Endothelial cell (in vitro differentiated cells): Measurements from ENCODE around the gene CMC2. TPM values are rescaled to one million over a fixed set of nuclear protein-coding genes. Genes with fewer than 3 reads are reported as not detected.

Experiments used
- DNase-seq: peaks from one replicate; pipeline ENCODE4 v3.0.0; 2021; ENCODE audit warnings: low spot score
- H3K27ac Mint-ChIP-seq: one replicate; pipeline ENCODE4 v1.8.0; 2021; ENCODE audit warnings: mixed read lengths, inconsistent platforms; ENCODE audit not compliant: unreplicated experiment
- H3K27me3 Mint-ChIP-seq: one replicate; pipeline ENCODE4 v1.8.0; 2021; ENCODE audit warnings: mild to moderate bottlenecking, moderate library complexity, mixed read lengths, inconsistent platforms; ENCODE audit not compliant: unreplicated experiment
- H3K36me3 Mint-ChIP-seq: one replicate; pipeline ENCODE4 v1.8.0; 2021; ENCODE audit warnings: mild to moderate bottlenecking, low read depth, mixed read lengths, inconsistent platforms; ENCODE audit not compliant: unreplicated experiment
- H3K4me1 Mint-ChIP-seq: one replicate; pipeline ENCODE4 v1.8.0; 2021; ENCODE audit warnings: mild to moderate bottlenecking, mixed read lengths, inconsistent platforms; ENCODE audit not compliant: unreplicated experiment
- H3K4me3 Mint-ChIP-seq: one replicate; pipeline ENCODE4 v1.8.0; 2021; ENCODE audit warnings: mild to moderate bottlenecking, mixed read lengths, inconsistent platforms; ENCODE audit not compliant: unreplicated experiment
- H3K9me3 Mint-ChIP-seq: one replicate; pipeline ENCODE4 v1.8.0; 2021; ENCODE audit warnings: mixed read lengths, inconsistent platforms; ENCODE audit not compliant: unreplicated experiment
- total RNA-seq: library from RNA; stranded (reverse); fragmentation: NEBNext Ultra II Directional; extraction: Animal tissue kit (Norgen Biotek cat#: 25700); gene quantifications from one replicate; pipeline ENCODE4 v1.2.1, GENCODE V29; 2021; ENCODE audit not compliant: unreplicated experiment
- TF ChIP-seq, protein P1 (sequence below): fragments of 200-600 bp; sonication (generic); IDR thresholded peaks from one replicate; pipeline ENCODE4 v1.5.0; 2021; ENCODE audit warnings: antibody characterized with exemption; ENCODE audit not compliant: unreplicated experiment

CMC2 gene
- total RNA-seq, 1 donor from 2014 or later: 51.1 TPM

DNA sequence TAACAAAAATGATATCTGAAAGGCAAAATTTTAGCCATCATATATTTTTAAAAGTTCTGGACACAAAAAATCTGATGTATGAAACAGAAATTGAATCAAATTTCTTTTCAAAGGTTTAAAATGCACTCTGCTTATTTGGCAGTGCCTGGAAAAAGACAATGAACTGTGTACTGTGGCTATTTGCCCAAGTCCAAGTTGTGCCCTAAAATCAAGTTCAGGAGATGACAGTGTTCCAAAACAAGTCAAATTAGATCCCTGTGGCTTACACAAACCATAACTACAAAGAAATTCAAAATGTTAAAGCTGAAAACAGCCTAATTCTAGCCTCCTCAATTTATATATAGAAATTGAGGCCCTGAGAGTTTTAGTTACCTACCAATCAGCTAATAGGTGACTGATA, 25.6 kb downstream of the CMC2 start:
- Mint-ChIP-seq H3K36me3 (peaks cover 5% of the 10 kb centered on the region), H3K4me3 (no peak overlapping the region), H3K27ac (no peak overlapping the region), H3K9me3 (no peaks in the 10 kb centered on the region), H3K4me1 (peaks cover 22% of the 10 kb centered on the region), H3K27me3 (no peaks in the 10 kb centered on the region)
- no peak for DNase-seq
- TF ChIP-seq, protein P1, sequence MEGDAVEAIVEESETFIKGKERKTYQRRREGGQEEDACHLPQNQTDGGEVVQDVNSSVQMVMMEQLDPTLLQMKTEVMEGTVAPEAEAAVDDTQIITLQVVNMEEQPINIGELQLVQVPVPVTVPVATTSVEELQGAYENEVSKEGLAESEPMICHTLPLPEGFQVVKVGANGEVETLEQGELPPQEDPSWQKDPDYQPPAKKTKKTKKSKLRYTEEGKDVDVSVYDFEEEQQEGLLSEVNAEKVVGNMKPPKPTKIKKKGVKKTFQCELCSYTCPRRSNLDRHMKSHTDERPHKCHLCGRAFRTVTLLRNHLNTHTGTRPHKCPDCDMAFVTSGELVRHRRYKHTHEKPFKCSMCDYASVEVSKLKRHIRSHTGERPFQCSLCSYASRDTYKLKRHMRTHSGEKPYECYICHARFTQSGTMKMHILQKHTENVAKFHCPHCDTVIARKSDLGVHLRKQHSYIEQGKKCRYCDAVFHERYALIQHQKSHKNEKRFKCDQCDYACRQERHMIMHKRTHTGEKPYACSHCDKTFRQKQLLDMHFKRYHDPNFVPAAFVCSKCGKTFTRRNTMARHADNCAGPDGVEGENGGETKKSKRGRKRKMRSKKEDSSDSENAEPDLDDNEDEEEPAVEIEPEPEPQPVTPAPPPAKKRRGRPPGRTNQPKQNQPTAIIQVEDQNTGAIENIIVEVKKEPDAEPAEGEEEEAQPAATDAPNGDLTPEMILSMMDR: no peak

- TF ChIP-seq, protein P1: no peak
- no peak for DNase-seq
- H3K27ac Mint-ChIP-seq: no peak overlapping the region
- peaks cover 26% of the 10 kb centered on the region for H3K4me1 Mint-ChIP-seq
- peaks cover 12% of the 10 kb centered on the region for H3K36me3 Mint-ChIP-seq
- no peak overlapping the region for H3K4me3 Mint-ChIP-seq
- peaks cover 2% of the 10 kb centered on the region for H3K27me3 Mint-ChIP-seq
- H3K9me3 Mint-ChIP-seq: no peaks in the 10 kb centered on the region
Observed at GRCh38 chr16:80976946-80977345, 29.7 kb downstream of the CMC2 start.

- Mint-ChIP-seq H3K27ac (peak overlapping the region; percentile 40), H3K27me3 (peaks cover 2% of the 10 kb centered on the region)
- TF ChIP-seq, protein P1: peak; percentile 86
Observed at GRCh38 chr16:80974649-80975376, 31.9 kb downstream of the CMC2 start.

GRCh38 chr16:80973991-80974390, 32.7 kb downstream of the CMC2 start:
- Mint-ChIP-seq H3K27me3 (peaks cover 2% of the 10 kb centered on the region), H3K9me3 (no peaks in the 10 kb centered on the region), H3K4me1 (peaks cover 29% of the 10 kb centered on the region), H3K27ac (peak overlapping the region; percentile 22), H3K4me3 (peak overlapping the region; percentile 13), H3K36me3 (peaks cover 8% of the 10 kb centered on the region)
- no peak for DNase-seq
- TF ChIP-seq, protein P1: no peak

More at GRCh38 chr16:80974649-80975376, 31.9 kb downstream of the CMC2 start:
- no peaks in the 10 kb centered on the region for H3K9me3 Mint-ChIP-seq
- peaks cover 12% of the 10 kb centered on the region for H3K36me3 Mint-ChIP-seq
- no peak overlapping the region for H3K4me3 Mint-ChIP-seq
- peaks cover 29% of the 10 kb centered on the region for H3K4me1 Mint-ChIP-seq
- DNase-seq: no peak

- DNase-seq: no peak
- Mint-ChIP-seq H3K27ac (peak overlapping the region; percentile 54), H3K4me3 (no peak overlapping the region), H3K27me3 (peaks cover 2% of the 10 kb centered on the region), H3K4me1 (peaks cover 36% of the 10 kb centered on the region), H3K9me3 (no peaks in the 10 kb centered on the region), H3K36me3 (peaks cover 7% of the 10 kb centered on the region)
- TF ChIP-seq, protein P1: no peak
Observed at GRCh38 chr16:80972611-80973010, 34.1 kb downstream of the CMC2 start.
